Fibroblast of pulmonary artery (primary cell): Measurements from ENCODE around the gene PPFIA2.
"Not testable (repeated sequence)": the region's sequence is repeated elsewhere in the genome, so short reads cannot be mapped to it uniquely, and the experiment has no call there.

Experiments used
- DNase-seq: peaks from one replicate; pipeline ENCODE4 v3.0.0-alpha.2; 2010; ENCODE audit warnings: low read depth
- H3K4me3 ChIP-seq: replicated peaks from 2 replicates; pipeline ENCODE4 v1.5.1; 2011; ENCODE audit warnings: low read depth, mild to moderate bottlenecking, control low read depth, low read length, moderate library complexity
- CTCF ChIP-seq: IDR thresholded peaks from 2 replicates; pipeline ENCODE4 v1.5.1; 2011; ENCODE audit warnings: mild to moderate bottlenecking, control low read depth, low read length, inconsistent platforms; ENCODE audit errors: missing control alignments

PPFIA2 gene

GRCh38 chr12:81211306-81211705 lies 547.8 kb downstream of the PPFIA2 start:
- TF ChIP-seq CTCF = no peak
- H3K4me3 ChIP-seq = no peak overlapping the region
- DNase-seq = no peak

GRCh38 chr12:81209772-81210225 lies 549.4 kb downstream of the PPFIA2 start:
- DNase-seq = peak; percentile 61
- not testable (repeated sequence) for H3K4me3 ChIP-seq

- H3K4me3 ChIP-seq = no peak overlapping the region
- no peak for TF ChIP-seq CTCF
- DNase-seq = peak; percentile 21
Observed at GRCh38 chr12:81209012-81209411, 550.1 kb downstream of the PPFIA2 start.

- no peak for TF ChIP-seq CTCF
- H3K4me3 ChIP-seq = no peak overlapping the region
- DNase-seq = no peak
Observed at GRCh38 chr12:81208187-81208911, 550.8 kb downstream of the PPFIA2 start.
